Hepatocyte (in vitro differentiated cells): ENCODE data around the gene NAMPT.

Source experiments
- CTCF ChIP-seq: fragments of 200-600 bp; sonication (generic); IDR thresholded peaks from 2 replicates; pipeline ENCODE4 v1.5.1; 2016; ENCODE audit warnings: antibody characterized with exemption, mild to moderate bottlenecking; ENCODE audit not compliant: poor library complexity
- EZH2 ChIP-seq: fragments of 200-600 bp; sonication (generic); IDR thresholded peaks from 2 replicates; pipeline ENCODE4 v1.6.1; 2016; ENCODE audit warnings: antibody characterized with exemption, mild to moderate bottlenecking, borderline replicate concordance
- EZH2phosphoT487 ChIP-seq: fragments of 200-600 bp; sonication (generic); IDR thresholded peaks from one replicate; pipeline ENCODE4 v1.6.1; 2018; ENCODE audit warnings: antibody characterized with exemption, mild to moderate bottlenecking, low read depth, moderate library complexity; ENCODE audit not compliant: unreplicated experiment, severe bottlenecking

GRCh38 chr7:106279425-106280197 lies 5.2 kb downstream of the NAMPT start:
- TF ChIP-seq CTCF = no peak
- no peak for TF ChIP-seq EZH2
- TF ChIP-seq EZH2phosphoT487 = no peak
